ENCODE results near the gene APBB3. TPM values are rescaled to one million over a fixed set of nuclear protein-coding genes. Genes with fewer than 3 reads are reported as not detected.

APBB3 gene
- total RNA-seq, 1 donor from 2014 or later = 26.5 TPM

Other genes starting within 250 kb of the APBB3 start
- 39.1 and 42.2 TPM in 2 replicates for gene HBEGF, start 218.0 kb downstream of the APBB3 start, total RNA-seq
- 0.10 and 0.29 TPM in 2 replicates for gene SLC4A9, start 204.4 kb downstream of the APBB3 start, total RNA-seq
- gene ANKHD1, start 162.8 kb downstream of the APBB3 start, total RNA-seq = 140 and 165 TPM in 2 replicates
- gene EIF4EBP3, start 16.9 kb downstream of the APBB3 start, total RNA-seq = 9.4 and 10.3 TPM in 2 replicates
- gene SRA1, start 7.1 kb downstream of the APBB3 start, total RNA-seq = 45.2 and 47.9 TPM in 2 replicates
- 87.0 and 96.5 TPM in 2 replicates for gene SLC35A4, start 230 bp upstream of the APBB3 start, total RNA-seq
- 0.51 and 0.56 TPM in 2 replicates for gene CD14, start 68.6 kb upstream of the APBB3 start, total RNA-seq
- 25.6 and 28.6 TPM in 2 replicates for gene TMCO6, start 74.9 kb upstream of the APBB3 start, total RNA-seq
- gene NDUFA2, start 83.0 kb upstream of the APBB3 start, total RNA-seq = 67.9 and 72.9 TPM in 2 replicates
- 117 and 120 TPM in 2 replicates for gene IK, start 83.2 kb upstream of the APBB3 start, total RNA-seq
- gene WDR55, start 100.3 kb upstream of the APBB3 start, total RNA-seq = 33.0 and 35.7 TPM in 2 replicates
- 3.9 and 4.5 TPM in 2 replicates for gene DND1, start 109.0 kb upstream of the APBB3 start, total RNA-seq
- gene HARS1, start 126.8 kb upstream of the APBB3 start, total RNA-seq = 92.9 and 96.9 TPM in 2 replicates
- 32.0 and 34.6 TPM in 2 replicates for gene HARS2, start 126.9 kb upstream of the APBB3 start, total RNA-seq
- 62.0 and 63.3 TPM in 2 replicates for gene ZMAT2, start 135.8 kb upstream of the APBB3 start, total RNA-seq
- gene PCDHA1, start 221.5 kb upstream of the APBB3 start, total RNA-seq = not detected in 2 replicates
- gene PCDHA2, start 230.3 kb upstream of the APBB3 start, total RNA-seq = not detected in 2 replicates
- not detected in 2 replicates for gene PCDHA3, start 236.5 kb upstream of the APBB3 start, total RNA-seq
- not detected in 2 replicates for gene PCDHA4, start 242.5 kb upstream of the APBB3 start, total RNA-seq

Data from T-helper 1 cell treated with Interleukin-12 subunit alpha and Interleukin-12 subunit beta and Interleukin-4 antibody, amounts not matched to agents 30 ng/mL and 1 ng/mL, for 36 hours (primary cell).